Calu3 (cell line): ENCODE measurements around the gene PLCB3. TPM values are rescaled to one million over a fixed set of nuclear protein-coding genes. Genes with fewer than 3 reads are reported as not detected.

Experiments used
- BruUV-seq: library from RNA; stranded (reverse); fragments of 400-500 nt; replicated peaks from 2 replicates; lab custom pipeline; 2021; lab: Mats Ljungman, UMichigan
- CTCF ChIA-PET: fragments of 300-600 bp; sonication (Branson Sonifier 250); formaldehyde crosslinking; loops from one replicate; lab custom pipeline; 2022; ENCODE audit warnings: antibody characterized with exemption; lab: Charles Lee
- DNase-seq: peaks from one replicate; pipeline ENCODE4 v3.0.0; 2022
- H3K27ac Mint-ChIP-seq: one replicate; pipeline ENCODE4 v1.8.0; 2022; ENCODE audit warnings: mixed read lengths; ENCODE audit not compliant: unreplicated experiment
- H3K27me3 Mint-ChIP-seq: one replicate; pipeline ENCODE4 v1.8.0; 2022; ENCODE audit warnings: mixed read lengths; ENCODE audit not compliant: unreplicated experiment
- H3K36me3 Mint-ChIP-seq: one replicate; pipeline ENCODE4 v1.8.0; 2022; ENCODE audit warnings: mild to moderate bottlenecking, moderate library complexity, mixed read lengths; ENCODE audit not compliant: insufficient read depth, unreplicated experiment
- H3K4me1 Mint-ChIP-seq: one replicate; pipeline ENCODE4 v1.8.0; 2022; ENCODE audit warnings: mild to moderate bottlenecking, low read depth, mixed read lengths; ENCODE audit not compliant: unreplicated experiment
- H3K4me3 Mint-ChIP-seq: one replicate; pipeline ENCODE4 v1.8.0; 2022; ENCODE audit warnings: mild to moderate bottlenecking, low read depth, moderate library complexity, mixed read lengths; ENCODE audit not compliant: unreplicated experiment
- H3K9me3 Mint-ChIP-seq: one replicate; pipeline ENCODE4 v1.8.0; 2022; ENCODE audit warnings: low read depth, mixed read lengths; ENCODE audit not compliant: unreplicated experiment
- intact Hi-C: fragments of 100-400 bp; cut with micrococcal nuclease; formaldehyde crosslinking; loops from one replicate; pipeline ENCODE4 v1.10.0; 2022; ENCODE audit not compliant: unreplicated experiment
- total RNA-seq: library from RNA; stranded (reverse); gene quantifications from 2 replicates; pipeline ENCODE4 v1.2.3, GENCODE V29; 2022
- TF ChIP-seq, protein P1 (sequence below): fragments of 200-600 bp; IDR thresholded peaks from one replicate; pipeline ENCODE4 v1.8.0; 2022; ENCODE audit warnings: antibody characterized with exemption; ENCODE audit not compliant: unreplicated experiment

The PLCB3 gene
- total RNA-seq, 1 experiment from 2014 or later = 39.5 TPM

DNA sequence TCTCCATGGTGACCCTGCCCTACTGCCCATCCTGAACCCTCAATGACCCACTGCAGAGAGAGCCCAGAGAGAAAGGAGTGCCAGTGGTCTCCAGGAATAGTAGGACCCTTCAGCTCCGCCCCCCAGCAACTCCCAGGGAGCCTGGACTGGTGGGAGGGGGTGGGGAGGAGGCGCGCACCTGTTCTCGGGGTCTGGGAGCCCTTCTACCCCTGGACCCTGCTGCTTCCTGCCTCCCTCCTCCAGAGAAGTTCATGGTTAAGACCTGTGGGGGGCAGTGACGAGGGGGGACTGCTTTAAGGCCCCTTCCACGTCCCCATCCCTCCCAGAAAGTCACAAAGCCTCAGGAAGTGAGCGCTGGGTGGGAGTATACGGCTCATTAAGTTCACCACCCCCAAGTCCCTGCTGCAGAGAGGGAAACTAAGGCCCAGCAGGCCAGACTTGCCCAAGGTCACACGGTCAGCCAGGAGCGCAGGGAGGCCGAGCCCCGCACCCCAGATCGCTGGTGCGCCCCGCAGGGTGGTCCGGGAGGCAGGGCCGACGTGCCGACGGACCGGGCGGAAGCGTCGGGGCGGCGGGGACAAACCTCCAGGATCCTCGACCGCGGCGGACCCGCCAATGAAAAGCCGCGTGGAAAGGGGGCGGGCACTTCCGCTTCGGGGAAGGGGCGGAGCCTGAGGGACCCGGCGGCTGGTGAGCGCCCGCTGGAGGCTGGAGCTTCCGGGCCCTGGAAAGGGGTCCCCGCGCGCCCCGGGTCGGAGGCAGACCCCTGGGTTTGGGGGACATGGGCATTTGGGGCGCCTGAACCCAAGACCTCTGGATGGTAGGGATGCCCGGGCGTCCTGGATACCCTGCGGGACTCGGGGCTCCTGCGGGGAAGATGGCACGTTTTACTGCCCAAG lies 25.5 kb upstream of the PLCB3 start, which contains the start of the genes NUDT22 and TRPT1:
Gene NUDT22, plus strand, starts transcription at position 667 of the 899 bp plus-strand sequence. CDS start 379 bp downstream, outside the sequence.
Gene TRPT1, minus strand, starts transcription at position 579 of the 899 bp plus-strand sequence. Its CDS starts 326 bp downstream, at position 253.
- peak within 1 kb of the TSS; percentile 79 for H3K4me3 Mint-ChIP-seq
- peaks cover 90% of the 10 kb centered on the region for H3K36me3 Mint-ChIP-seq
- intact Hi-C loops = no loop called here

DNA sequence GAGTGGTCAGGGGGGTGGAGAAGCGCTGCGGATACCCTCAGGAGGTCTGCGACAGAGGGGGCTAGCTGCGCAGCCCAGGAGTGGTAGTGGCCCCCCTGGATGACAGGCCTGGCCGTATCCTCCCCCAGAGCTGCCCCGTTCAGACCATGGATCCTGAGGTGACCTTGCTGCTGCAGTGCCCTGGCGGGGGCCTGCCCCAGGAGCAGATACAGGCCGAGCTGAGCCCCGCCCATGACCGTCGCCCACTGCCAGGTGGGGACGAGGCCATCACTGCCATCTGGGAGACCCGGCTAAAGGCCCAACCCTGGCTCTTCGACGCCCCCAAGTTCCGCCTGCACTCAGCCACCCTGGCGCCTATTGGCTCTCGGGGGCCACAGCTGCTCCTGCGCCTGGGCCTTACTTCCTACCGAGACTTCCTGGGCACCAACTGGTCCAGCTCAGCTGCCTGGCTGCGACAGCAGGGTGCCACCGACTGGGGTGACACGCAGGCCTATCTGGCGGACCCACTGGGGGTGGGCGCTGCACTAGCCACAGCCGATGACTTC lies 24.8 kb upstream of the PLCB3 start:
- DNase-seq = peak; percentile 44
- TSS peak; percentile 59 for BruUV-seq
- TF ChIP-seq, protein P1, sequence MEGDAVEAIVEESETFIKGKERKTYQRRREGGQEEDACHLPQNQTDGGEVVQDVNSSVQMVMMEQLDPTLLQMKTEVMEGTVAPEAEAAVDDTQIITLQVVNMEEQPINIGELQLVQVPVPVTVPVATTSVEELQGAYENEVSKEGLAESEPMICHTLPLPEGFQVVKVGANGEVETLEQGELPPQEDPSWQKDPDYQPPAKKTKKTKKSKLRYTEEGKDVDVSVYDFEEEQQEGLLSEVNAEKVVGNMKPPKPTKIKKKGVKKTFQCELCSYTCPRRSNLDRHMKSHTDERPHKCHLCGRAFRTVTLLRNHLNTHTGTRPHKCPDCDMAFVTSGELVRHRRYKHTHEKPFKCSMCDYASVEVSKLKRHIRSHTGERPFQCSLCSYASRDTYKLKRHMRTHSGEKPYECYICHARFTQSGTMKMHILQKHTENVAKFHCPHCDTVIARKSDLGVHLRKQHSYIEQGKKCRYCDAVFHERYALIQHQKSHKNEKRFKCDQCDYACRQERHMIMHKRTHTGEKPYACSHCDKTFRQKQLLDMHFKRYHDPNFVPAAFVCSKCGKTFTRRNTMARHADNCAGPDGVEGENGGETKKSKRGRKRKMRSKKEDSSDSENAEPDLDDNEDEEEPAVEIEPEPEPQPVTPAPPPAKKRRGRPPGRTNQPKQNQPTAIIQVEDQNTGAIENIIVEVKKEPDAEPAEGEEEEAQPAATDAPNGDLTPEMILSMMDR = no peak
- H3K4me1 Mint-ChIP-seq = peaks cover 7% of the 10 kb centered on the region
- H3K27me3 Mint-ChIP-seq = no peaks in the 10 kb centered on the region
- intact Hi-C loops = no loop called here
- CTCF ChIA-PET = interaction anchor here (0.6 to 1.3 kb wide), 3 partner anchors 11 to 19 kb away, joined by 3 read pairs; no protein-coding TSS in a partner anchor
- H3K9me3 Mint-ChIP-seq = no peaks in the 10 kb centered on the region
- peak overlapping the region; percentile 14 for H3K27ac Mint-ChIP-seq
- H3K36me3 Mint-ChIP-seq = peaks cover 87% of the 10 kb centered on the region
- peak overlapping the region; percentile 79 for H3K4me3 Mint-ChIP-seq

More for the DNA sequence above, 25.5 kb upstream of the PLCB3 start, which contains the start of the genes NUDT22 and TRPT1:
- TF ChIP-seq, protein P1 = peak; percentile 38
- CTCF ChIA-PET = interaction anchor here (0.5 to 1.3 kb wide), 4 partner anchors 12 to 77 kb away, joined by 3 to 7 read pairs (median 4); no protein-coding TSS in a partner anchor
- H3K27me3 Mint-ChIP-seq = no peaks in the 10 kb centered on the region
- H3K4me1 Mint-ChIP-seq = peaks cover 7% of the 10 kb centered on the region
- no peaks in the 10 kb centered on the region for H3K9me3 Mint-ChIP-seq
- peak within 1 kb of the TSS; percentile 50 for H3K27ac Mint-ChIP-seq
- peak; percentile 94 for DNase-seq
- BruUV-seq = TSS peak; percentile 42

DNA sequence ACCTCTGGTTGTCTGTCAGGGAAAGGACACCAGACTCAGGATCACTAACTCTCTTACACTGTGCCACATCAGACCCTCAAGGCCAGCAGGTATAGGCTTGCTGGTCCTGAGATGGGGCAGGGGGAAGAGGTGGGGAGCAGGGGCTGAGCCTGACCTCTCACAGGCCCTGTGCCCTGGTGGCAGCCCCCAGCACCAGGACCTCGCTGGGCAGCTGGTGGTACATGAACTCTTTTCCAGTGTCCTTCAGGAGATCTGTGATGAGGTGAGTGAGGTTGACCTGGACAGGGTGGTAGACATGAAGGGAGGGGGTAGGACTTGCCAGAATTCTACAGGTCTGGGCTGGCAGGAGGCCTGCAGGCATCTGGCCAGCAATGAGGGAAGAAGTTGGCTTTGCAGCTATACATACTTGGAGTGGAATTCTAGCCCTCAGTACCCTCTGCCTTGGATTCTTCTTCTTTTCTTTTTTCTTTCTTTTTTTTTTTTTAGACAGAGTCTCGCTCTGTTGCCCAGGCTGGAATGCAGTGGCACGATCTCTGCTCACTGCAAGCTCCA lies 23.8 kb upstream of the PLCB3 start:
- Mint-ChIP-seq H3K27me3 (no peaks in the 10 kb centered on the region), H3K9me3 (no peaks in the 10 kb centered on the region), H3K27ac (peak overlapping the region; percentile 14), H3K4me1 (peaks cover 7% of the 10 kb centered on the region), H3K4me3 (peak overlapping the region; percentile 79), H3K36me3 (peaks cover 87% of the 10 kb centered on the region)
- no peak for DNase-seq
- TF ChIP-seq, protein P1 = no peak
- BruUV-seq = no TSS peak
- CTCF ChIA-PET = interaction anchor here (1.0 kb wide), 1 partner anchor 15 kb away, joined by 3 read pairs; no protein-coding TSS in a partner anchor
- intact Hi-C loops = no loop called here
